ENCODE measurements around the gene GNAQ.

GRCh38 chr9:77981907-77982306 lies 49.7 kb downstream of the GNAQ start:
- TF ChIP-seq, protein P1, sequence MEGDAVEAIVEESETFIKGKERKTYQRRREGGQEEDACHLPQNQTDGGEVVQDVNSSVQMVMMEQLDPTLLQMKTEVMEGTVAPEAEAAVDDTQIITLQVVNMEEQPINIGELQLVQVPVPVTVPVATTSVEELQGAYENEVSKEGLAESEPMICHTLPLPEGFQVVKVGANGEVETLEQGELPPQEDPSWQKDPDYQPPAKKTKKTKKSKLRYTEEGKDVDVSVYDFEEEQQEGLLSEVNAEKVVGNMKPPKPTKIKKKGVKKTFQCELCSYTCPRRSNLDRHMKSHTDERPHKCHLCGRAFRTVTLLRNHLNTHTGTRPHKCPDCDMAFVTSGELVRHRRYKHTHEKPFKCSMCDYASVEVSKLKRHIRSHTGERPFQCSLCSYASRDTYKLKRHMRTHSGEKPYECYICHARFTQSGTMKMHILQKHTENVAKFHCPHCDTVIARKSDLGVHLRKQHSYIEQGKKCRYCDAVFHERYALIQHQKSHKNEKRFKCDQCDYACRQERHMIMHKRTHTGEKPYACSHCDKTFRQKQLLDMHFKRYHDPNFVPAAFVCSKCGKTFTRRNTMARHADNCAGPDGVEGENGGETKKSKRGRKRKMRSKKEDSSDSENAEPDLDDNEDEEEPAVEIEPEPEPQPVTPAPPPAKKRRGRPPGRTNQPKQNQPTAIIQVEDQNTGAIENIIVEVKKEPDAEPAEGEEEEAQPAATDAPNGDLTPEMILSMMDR (conservative IDR thresholded peaks at IDR 0.05): no peak
- TF ChIP-seq ZFX (IDR thresholded peaks at IDR 0.05): no peak
